Peyer's patch (tissue), 4 donors: ENCODE data around the gene NAA38.

Experiments used
- POLR2A ChIP-seq, 2 donors: fragments of 450-650 bp; IDR thresholded peaks; one replicate each; pipeline ENCODE4 v1.5.1; 2017; ENCODE audit warnings: antibody characterized with exemption in 2 of 2, mild to moderate bottlenecking in 2 of 2, moderate library complexity in 2 of 2
- TF ChIP-seq, protein P1 (sequence below), 6 experiments: fragments of 450-650 bp in 4 of 6; fragments of 200-600 bp in 2 of 6; sonication (generic) in 1 of 6; IDR thresholded peaks; one replicate each; pipeline ENCODE4 v1.5.1; 2017 to 2019; ENCODE audit warnings: antibody characterized with exemption in 6 of 6, mild to moderate bottlenecking in 3 of 6, moderate library complexity in 1 of 6

GRCh38 chr17:7894866-7895265 lies 37.5 kb upstream of the NAA38 start:
- TF ChIP-seq, protein P1, sequence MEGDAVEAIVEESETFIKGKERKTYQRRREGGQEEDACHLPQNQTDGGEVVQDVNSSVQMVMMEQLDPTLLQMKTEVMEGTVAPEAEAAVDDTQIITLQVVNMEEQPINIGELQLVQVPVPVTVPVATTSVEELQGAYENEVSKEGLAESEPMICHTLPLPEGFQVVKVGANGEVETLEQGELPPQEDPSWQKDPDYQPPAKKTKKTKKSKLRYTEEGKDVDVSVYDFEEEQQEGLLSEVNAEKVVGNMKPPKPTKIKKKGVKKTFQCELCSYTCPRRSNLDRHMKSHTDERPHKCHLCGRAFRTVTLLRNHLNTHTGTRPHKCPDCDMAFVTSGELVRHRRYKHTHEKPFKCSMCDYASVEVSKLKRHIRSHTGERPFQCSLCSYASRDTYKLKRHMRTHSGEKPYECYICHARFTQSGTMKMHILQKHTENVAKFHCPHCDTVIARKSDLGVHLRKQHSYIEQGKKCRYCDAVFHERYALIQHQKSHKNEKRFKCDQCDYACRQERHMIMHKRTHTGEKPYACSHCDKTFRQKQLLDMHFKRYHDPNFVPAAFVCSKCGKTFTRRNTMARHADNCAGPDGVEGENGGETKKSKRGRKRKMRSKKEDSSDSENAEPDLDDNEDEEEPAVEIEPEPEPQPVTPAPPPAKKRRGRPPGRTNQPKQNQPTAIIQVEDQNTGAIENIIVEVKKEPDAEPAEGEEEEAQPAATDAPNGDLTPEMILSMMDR (IDR thresholded peaks at IDR 0.05), result no peak
- TF ChIP-seq POLR2A (IDR thresholded peaks at IDR 0.05), result no peak
